Uterus (tissue), 2 donors: ENCODE data around the gene KRTAP2-3.

Source experiments
- POLR2A ChIP-seq, 2 donors: fragments of 450-650 bp; IDR thresholded peaks; one replicate each; pipeline ENCODE4 v1.6.1; 2016; ENCODE audit warnings: antibody characterized with exemption in 2 of 2, mild to moderate bottlenecking in 1 of 2, moderate library complexity in 1 of 2
- TF ChIP-seq, protein P1 (sequence below), 4 experiments: fragments of 200-600 bp in 2 of 4; fragments of 450-650 bp in 2 of 4; sonication (generic) in 2 of 4; IDR thresholded peaks; one replicate each; pipeline ENCODE4 v1.5.1; 2016 to 2019; ENCODE audit warnings: antibody characterized with exemption in 4 of 4, mild to moderate bottlenecking in 2 of 4, moderate library complexity in 1 of 4

DNA sequence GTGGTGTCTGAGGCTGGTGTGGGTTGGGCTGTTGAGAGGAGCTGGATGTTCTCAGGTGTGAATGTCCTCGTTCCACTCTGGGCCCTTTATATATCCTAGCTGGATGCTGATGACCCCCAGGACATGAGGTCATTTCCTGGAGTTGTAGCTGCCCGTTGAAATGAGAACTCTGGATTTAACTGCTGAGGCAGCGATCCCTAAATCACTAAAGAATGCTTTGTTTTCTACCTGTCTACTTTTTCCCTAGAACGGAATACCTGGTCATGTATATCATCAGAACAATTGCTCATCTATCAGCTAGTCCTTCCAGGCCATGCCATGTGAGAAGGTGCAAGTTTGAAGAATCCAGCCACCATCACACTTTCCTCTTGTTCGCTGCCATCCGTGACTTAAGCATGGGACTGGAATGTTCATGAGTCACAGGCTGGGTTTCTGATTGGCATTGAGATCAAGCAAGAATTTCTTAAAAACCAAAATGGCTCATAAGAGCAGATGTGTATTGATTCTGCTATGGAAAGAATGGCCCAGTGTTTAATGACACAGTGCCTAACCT, at the start of gene KRTAP2-3:
- TF ChIP-seq, protein P1, sequence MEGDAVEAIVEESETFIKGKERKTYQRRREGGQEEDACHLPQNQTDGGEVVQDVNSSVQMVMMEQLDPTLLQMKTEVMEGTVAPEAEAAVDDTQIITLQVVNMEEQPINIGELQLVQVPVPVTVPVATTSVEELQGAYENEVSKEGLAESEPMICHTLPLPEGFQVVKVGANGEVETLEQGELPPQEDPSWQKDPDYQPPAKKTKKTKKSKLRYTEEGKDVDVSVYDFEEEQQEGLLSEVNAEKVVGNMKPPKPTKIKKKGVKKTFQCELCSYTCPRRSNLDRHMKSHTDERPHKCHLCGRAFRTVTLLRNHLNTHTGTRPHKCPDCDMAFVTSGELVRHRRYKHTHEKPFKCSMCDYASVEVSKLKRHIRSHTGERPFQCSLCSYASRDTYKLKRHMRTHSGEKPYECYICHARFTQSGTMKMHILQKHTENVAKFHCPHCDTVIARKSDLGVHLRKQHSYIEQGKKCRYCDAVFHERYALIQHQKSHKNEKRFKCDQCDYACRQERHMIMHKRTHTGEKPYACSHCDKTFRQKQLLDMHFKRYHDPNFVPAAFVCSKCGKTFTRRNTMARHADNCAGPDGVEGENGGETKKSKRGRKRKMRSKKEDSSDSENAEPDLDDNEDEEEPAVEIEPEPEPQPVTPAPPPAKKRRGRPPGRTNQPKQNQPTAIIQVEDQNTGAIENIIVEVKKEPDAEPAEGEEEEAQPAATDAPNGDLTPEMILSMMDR (IDR thresholded peaks at IDR 0.05), result no peak
- no peak for TF ChIP-seq POLR2A (IDR thresholded peaks at IDR 0.05)
